ENCODE data around the gene HAL.

Gene HAL

GRCh38 chr12:95942524-95943329 lies 53.4 kb downstream of the HAL start, which contains the start of gene CCDC38:
TSS of gene CCDC38 (minus strand) at chr12:95942614. CDS start at chr12:95936509, 6,105 bp downstream.
- peak; percentile 98 for ATAC-seq
- H3K4me1 Mint-ChIP-seq, result peaks cover 5% of the 10 kb centered on the region
- peak within 1 kb of the TSS; percentile 88 for H3K27ac Mint-ChIP-seq
- DNase-seq (ENCODE audit: low spot score in 2 of 2), result peak; percentile 63 to 90
- no peaks in the 10 kb centered on the region for H3K36me3 Mint-ChIP-seq
- H3K9me3 Mint-ChIP-seq, result no peaks in the 10 kb centered on the region
- peak within 1 kb of the TSS; percentile 81 for H3K4me3 Mint-ChIP-seq

GRCh38 chr12:95942101-95942523 lies 54.0 kb downstream of the HAL start:
- Mint-ChIP-seq H3K36me3 (no peaks in the 10 kb centered on the region), H3K4me1 (peaks cover 5% of the 10 kb centered on the region), H3K4me3 (peak overlapping the region; percentile 81), H3K9me3 (no peaks in the 10 kb centered on the region), H3K27ac (peak overlapping the region; percentile 88)
- DNase-seq (ENCODE audit: low spot score in 2 of 2) (no peak), ATAC-seq (no peak)

DNA sequence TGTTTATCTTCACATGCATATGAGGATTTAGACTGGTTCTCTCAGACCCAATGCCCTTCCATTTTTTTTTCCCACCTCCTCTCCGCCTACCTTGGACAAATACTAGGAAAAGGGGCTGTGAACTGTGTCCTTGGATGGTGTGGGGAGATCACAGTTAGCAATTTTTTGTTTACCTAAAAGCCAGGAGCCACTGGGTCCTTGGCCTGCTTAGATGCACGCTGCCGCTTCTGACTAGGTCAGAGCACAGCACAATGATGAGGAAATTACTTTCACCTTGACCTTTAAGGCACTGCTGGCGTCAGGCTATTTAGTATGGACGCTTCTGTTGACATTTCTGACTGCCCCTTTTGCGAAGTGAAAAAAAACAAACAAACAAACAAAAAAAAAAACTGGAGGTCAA lies 55.6 kb downstream of the HAL start:
- H3K27ac Mint-ChIP-seq, result no peak overlapping the region
- DNase-seq (ENCODE audit: low spot score in 2 of 2), result no peak
- H3K4me3 Mint-ChIP-seq, result no peak overlapping the region
- H3K9me3 Mint-ChIP-seq, result no peaks in the 10 kb centered on the region
- ATAC-seq, result no peak
- no peaks in the 10 kb centered on the region for H3K36me3 Mint-ChIP-seq
- H3K4me1 Mint-ChIP-seq, result peaks cover 5% of the 10 kb centered on the region
